GM19468 (cell line): ENCODE measurements around the gene HEYL.
A peak's percentile ranks its signal among the peaks of the same experiment; 100 is the strongest.
"Not testable (repeated sequence)": the region's sequence is repeated elsewhere in the genome, so short reads cannot be mapped to it uniquely, and the experiment has no call there.

ENCODE experiments used
- ATAC-seq: cut with Tn5 transposase; IDR thresholded peaks from one replicate; pipeline ENCODE4 v1.9.1; 2021; ENCODE audit warnings: mild to moderate bottlenecking, moderate library complexity, moderate number of reproducible peaks; ENCODE audit not compliant: unreplicated experiment; ENCODE audit errors: extremely low read depth

The HEYL gene

DNA sequence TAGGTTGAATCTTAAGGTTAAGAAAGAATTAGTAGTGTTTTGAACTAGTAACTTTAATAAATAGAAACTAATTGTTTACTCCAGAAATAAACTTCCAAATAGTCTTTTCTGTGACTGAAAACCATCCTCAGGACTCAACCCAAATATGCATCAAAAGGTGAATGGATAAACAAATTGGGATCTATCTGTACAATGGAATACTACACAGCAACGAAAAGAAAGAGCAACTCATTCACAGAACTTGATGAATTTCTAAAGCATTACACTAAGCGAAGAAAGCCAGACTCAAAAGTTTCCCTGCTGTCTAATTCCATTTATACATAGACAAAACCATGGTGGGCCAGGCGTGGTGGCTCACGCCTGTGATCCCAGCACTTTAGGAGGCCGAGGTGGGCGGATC is 25.0 kb downstream of the HEYL start:
- no peak for ATAC-seq

DNA sequence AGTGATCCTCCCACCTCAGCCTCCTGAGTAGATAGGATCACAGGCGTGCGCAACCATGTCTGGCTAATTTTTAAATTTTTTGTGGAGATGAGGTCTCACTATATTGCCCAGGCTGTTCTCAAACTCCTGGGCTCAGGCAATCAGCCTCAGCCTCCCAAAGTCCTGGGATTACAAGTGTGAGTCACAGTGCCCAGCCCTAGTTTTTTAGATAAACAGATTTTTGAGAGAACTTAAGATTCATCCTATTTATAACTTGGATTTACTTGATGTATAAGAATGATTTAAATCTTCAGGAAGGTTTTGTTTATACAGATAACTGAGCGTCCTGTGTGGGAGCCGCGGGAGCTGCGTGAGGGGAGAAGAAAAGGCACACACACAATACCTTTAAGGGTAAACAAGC is 26.2 kb downstream of the HEYL start:
- no peak for ATAC-seq

DNA sequence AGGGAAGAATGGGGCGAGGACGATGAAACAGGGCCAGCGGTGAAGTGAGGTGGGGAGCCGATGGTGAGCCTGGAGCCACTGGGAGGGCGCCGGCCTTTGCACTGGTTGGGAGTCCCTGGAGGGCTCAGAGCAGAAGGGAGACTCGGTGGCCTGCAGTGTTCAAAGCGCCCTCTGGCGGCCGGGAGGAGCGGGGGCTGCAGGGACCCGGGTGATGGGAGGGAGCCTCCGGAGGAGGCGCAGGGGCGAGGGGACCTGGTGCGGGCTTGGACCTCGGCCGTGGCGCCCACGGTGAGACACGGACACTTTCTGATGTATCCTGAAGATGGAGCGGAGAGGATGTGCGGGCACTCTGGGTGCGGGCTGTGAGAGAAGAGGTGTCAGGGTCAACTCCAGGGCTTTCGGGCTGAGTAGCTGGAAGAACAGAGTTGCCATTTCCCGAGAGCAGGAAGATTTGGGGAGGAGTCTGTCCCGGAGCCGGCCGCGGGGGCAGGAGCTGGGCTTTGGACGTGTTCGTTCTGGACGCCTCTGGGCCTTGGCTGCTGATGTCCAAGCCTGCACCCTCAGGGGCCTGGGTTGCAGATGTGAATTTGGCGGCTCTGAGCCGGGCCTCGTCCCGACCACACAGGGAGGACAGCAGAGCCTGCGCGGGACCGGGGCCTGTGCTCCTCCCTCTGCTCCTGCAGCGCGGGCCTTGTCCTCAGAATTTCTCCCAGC is 29.7 kb downstream of the HEYL start:
- ATAC-seq = no peak

DNA sequence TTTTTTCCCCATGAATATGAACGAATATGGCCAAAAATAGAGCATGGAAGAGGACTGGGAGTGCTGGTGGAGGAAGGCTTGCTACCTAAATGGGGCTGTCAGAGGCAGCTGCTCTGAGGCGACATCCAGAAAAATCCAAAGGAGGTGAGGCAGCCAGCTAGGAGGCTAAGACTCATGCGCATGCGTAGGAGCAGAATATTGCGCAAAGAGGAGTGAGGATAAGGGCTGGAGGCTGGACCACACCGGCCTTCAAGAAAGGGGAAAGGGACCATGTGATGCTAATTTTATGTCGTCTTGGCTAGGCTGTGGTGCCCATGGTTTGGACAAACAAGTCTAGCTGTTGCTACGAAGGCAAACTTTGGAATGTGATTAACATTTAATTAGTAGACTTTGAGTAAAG is 30.5 kb downstream of the HEYL start:
- no peak for ATAC-seq

DNA sequence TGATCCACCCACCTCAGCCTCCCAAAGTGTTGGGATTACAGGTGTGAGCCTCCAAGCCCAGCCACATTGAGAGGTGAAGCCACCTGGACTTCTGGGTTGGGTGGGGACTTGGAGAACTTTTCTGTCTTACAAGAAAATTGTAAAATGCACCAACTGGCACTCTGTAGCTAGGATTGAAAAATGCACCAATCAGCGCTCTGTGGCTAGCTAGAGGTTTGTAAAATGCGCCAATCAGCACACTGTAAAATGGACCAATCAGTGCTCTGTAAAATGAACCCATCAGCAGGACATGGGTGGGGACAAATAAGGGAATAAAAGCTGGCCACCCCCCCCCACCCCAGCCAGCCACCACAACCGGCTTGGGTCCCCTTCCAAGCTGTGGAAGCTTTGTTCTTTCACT is 35.8 kb downstream of the HEYL start:
- not testable (repeated sequence) for ATAC-seq

DNA sequence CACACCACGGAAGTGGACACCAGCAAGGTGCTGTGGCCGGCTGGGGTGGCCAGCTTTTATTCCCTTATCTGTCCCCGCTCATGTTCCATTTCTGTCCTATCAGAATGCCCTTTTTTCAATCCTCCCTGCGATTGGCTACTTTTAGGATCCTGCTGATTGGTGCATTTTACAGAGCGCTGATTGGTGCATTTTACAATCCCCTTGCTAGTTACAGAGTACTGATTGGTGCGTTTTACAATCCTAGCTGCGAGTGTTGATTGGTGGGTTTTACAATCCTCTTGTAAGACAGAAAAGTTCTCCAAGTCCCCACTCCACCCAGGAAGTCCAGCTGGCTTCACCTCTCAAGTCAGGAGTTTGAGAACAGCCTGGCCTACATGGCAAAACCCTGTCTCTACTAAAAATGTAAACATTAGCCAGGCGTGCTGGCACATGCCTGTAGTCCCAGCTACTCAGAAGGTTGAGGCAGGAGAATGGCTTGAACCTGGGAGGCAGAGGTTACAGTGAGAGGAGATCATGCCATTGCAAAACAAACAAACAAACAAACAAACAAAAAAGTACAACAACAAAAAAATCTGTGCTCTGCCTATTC is 37.7 kb downstream of the HEYL start:
- ATAC-seq = not testable (repeated sequence)

DNA sequence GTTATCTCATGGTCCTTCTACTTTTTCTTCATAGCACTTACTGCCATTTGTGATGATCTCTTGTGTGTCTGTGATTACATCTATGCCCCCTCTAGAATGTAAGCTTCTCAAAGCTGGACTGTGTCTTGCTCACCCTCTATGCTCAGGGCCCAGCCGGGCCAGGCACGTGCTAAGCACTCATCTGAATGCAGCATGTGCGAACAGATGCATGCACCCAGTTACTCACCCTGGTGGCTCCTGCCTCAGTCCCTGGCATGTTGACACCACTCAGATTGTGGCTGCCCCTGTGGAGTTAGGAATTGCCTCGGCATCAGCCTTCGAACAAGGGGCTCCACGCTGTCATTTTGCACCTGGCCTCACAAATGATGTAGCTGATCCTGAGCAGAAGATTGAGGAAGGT is 43.3 kb downstream of the HEYL start:
- ATAC-seq = no peak

DNA sequence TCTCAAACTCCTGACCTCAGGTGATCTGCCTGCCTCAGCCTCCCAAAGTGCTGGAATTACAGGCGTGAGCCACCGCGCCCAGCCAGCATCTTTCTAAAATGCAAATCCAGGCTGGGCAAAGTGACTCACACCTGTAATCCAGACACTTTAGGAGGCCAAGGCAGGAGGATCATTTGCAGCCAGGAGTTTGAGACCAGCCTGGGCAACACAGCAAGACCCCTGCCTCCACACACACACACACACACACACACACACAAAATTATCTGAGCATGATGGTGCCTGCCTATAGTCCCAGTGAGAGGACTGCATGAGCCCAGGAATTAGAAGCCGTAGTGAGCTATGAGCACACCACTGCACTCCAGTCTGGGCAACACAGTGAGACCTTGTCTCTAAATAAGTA is 46.1 kb downstream of the HEYL start:
- no peak for ATAC-seq

DNA sequence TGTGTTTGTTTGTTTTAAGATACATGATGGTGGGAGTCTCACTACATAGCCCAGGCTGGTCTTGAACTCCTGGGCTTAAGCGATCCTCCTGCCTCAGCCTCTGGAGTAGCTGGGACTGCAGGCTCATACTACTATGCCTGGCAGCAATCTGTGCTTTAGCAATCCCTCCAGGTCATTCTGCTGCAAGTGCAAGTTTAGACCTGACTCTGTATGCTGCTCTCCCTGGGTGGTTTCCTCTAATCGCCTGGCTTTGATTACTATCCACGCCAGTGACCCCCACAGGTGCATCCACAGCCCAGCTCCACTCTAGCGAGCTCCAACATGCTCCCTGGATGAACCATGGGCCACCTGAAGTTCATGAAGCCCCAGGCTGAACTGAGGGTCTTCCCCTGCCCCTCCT is 47.4 kb downstream of the HEYL start:
- ATAC-seq = no peak

DNA sequence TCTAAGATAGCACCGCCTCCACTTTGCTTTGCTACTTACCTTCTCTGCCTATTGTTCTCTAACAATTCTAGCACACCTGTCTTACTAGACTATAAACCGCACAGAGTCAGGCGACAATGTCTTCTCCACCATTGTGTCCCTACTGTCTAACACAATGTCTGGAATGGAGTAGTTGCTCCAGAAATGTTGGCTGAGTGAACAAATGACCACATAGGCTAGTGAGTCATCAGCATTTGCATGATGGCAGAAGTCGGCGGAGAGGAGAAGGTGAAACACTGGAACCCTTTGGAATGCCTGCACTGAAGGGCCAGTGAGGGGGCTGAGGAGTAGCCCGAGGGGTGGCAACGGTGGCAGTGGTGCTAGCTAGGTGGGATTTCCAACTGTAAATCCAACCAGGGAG is 48.9 kb downstream of the HEYL start:
- ATAC-seq = no peak

DNA sequence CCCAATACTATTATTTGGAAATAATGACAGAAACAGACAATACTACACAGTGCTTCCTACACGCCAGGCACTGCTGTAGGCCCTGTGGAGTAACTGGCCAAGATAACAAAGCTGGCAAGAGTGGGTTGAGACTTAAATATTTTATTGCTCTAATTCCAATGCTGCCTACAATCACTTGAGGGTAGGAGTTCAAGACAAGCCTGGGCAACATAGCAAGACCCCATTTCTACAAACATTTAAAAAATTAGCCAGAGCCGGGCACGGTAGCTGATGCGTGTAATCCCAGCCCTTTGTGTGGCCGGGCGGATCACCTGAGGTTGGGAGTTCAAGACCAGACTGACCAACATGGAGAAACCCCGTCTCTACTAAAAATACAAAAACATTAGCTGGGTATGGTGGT is 53.5 kb downstream of the HEYL start:
- ATAC-seq = no peak

DNA sequence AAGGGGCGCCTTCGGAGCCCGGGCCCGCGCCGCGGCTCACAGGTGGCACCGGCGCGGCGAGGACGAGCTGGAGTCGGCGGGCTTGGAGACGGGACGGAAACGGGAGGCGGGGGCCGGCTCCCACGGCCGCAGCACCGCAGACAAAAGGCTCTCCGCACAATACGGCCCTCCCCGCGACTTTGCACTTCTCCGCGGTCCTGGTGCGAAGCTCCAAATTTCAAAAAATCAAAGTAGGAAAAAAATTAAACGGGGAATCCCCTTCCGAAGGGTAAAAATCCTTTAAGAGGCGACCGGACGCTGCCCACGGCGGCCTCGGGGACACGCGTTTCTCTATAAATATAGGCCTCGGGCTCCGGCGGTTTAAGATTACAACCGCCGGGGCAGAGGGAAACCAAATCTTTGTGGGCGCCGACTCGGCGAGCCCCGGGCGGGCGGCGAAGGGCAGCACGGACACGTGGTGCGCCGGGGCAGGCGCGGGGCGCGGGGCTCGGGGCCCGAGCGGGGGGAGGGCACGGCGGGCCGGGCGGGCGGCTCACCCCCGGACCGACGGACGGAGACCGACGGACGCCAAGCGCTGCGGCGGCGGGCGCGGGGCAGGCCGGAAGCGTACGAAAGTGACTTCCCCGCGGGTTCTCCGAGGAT is 63.3 kb downstream of the HEYL start:
- ATAC-seq = peak; percentile 24

DNA sequence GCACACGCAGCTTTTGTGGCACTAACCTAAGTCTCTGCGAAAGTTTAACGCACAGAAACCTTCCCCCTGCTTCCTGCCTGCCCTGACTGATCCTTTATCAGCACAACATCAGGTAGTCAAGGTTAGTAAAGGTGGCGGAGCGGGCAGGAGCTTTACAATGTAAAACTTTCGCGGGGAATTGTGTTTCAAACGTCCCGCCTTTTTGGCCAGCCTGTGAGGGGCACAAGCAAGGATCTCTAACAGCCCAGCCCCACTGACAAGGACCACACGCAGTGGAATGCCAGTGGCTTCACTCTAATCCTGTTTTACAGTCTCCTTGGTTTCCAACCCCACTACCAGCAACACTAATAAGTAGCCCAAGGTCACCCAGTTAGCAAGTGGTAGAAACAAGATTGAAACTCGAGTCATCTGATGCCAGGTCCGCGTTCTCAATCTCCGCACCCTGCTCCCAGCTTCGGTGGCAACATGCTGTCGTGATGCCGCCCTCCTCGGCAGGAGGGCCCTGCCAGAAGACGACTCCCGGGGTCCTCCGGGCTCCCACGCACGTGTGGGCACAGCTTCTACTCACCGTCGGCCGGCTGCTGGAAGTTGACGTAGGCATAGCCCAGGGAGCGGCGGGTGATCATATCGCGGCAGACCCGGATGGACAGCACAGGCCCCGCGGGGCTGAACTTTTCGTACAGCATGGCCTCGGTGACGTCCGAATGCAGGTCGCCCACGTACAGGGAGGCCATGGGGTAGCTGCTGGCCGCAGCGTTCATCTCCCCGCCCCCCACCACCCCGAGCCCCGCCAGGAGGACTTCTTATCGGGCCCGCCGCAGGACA is 64.0 kb downstream of the HEYL start:
- no peak for ATAC-seq

DNA sequence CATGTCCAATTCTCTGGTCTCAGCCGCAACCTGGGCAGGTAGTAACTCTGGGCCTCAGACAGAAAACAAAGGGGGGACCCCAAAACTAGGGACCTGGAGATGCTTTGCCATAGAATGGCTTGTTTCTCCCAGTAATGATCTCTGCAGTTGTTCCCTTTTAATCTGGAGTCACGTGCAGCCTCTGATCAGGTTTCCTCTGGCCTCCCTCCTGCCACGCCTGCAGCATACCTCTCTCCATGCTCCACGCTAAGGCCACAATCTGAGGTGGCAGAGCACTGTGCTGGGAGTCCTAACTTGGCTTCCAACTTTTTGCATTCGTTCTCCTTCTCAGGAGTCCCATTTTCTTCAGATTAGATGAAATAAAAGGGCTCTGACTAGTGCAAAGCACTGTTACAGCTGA is 64.8 kb downstream of the HEYL start:
- ATAC-seq = no peak
